Gastroesophageal sphincter (tissue), 3 donors: Measurements from ENCODE around the gene FBXO3.

ENCODE experiments used
- EP300 ChIP-seq: sonication (generic); formaldehyde crosslinking; IDR thresholded peaks from one replicate; pipeline ENCODE4 v1.6.1; 2017; ENCODE audit warnings: antibody characterized with exemption, mild to moderate bottlenecking
- POLR2A ChIP-seq, 2 donors: fragments of 450-650 bp; IDR thresholded peaks; one replicate each; pipeline ENCODE4 v1.6.1; 2017; ENCODE audit warnings: antibody characterized with exemption in 2 of 2, mild to moderate bottlenecking in 2 of 2, moderate library complexity in 1 of 2
- POLR2AphosphoS5 ChIP-seq: sonication (generic); formaldehyde crosslinking; IDR thresholded peaks from one replicate; pipeline ENCODE4 v1.6.1; 2017; ENCODE audit warnings: antibody characterized with exemption
- TF ChIP-seq, protein P1 (sequence below), 4 experiments: fragments of 200-600 bp in 2 of 4; fragments of 450-650 bp in 2 of 4; sonication (generic) in 1 of 4; IDR thresholded peaks; one replicate each; pipeline ENCODE4 v1.5.1; 2017 to 2019; ENCODE audit warnings: antibody characterized with exemption in 4 of 4, mild to moderate bottlenecking in 2 of 4, moderate library complexity in 2 of 4

GRCh38 chr11:33730716-33731115, 43.6 kb downstream of the FBXO3 start:
- TF ChIP-seq POLR2A (IDR thresholded peaks at IDR 0.05) = no peak
- TF ChIP-seq, protein P1, sequence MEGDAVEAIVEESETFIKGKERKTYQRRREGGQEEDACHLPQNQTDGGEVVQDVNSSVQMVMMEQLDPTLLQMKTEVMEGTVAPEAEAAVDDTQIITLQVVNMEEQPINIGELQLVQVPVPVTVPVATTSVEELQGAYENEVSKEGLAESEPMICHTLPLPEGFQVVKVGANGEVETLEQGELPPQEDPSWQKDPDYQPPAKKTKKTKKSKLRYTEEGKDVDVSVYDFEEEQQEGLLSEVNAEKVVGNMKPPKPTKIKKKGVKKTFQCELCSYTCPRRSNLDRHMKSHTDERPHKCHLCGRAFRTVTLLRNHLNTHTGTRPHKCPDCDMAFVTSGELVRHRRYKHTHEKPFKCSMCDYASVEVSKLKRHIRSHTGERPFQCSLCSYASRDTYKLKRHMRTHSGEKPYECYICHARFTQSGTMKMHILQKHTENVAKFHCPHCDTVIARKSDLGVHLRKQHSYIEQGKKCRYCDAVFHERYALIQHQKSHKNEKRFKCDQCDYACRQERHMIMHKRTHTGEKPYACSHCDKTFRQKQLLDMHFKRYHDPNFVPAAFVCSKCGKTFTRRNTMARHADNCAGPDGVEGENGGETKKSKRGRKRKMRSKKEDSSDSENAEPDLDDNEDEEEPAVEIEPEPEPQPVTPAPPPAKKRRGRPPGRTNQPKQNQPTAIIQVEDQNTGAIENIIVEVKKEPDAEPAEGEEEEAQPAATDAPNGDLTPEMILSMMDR (IDR thresholded peaks at IDR 0.05) = no peak
- no peak for TF ChIP-seq POLR2AphosphoS5
- TF ChIP-seq EP300 = no peak
